HK-2 (cell line): Measurements from ENCODE around the gene TACC3.
"Not testable (repeated sequence)": the region's sequence is repeated elsewhere in the genome, so short reads cannot be mapped to it uniquely, and the experiment has no call there.

Source experiments
- DNase-seq: peaks from one replicate; pipeline ENCODE4 v3.0.0-alpha.2; 2018; ENCODE audit not compliant: unreplicated experiment

The TACC3 gene

GRCh38 chr4:1721003-1721665 lies at the start of gene TACC3, which contains the start of gene TMEM129:
Gene TACC3, plus strand, starts transcription at chr4:1721521. Its CDS starts 1,901 bp downstream, at chr4:1723422.
Gene TMEM129, minus strand, starts transcription at chr4:1721323. Its CDS starts 486 bp downstream, at chr4:1720837.
- peak; percentile 99 for DNase-seq

- DNase-seq = no peak
These were observed 47.6 kb upstream of the TACC3 start for GRCh38 chr4:1673671-1674070.

- DNase-seq = no peak
These were observed 46.6 kb upstream of the TACC3 start for GRCh38 chr4:1674682-1675081.

GRCh38 chr4:1675136-1675801 lies 46.1 kb upstream of the TACC3 start:
- no peak for DNase-seq

GRCh38 chr4:1675802-1676137 lies 45.6 kb upstream of the TACC3 start:
- DNase-seq = no peak

DNA sequence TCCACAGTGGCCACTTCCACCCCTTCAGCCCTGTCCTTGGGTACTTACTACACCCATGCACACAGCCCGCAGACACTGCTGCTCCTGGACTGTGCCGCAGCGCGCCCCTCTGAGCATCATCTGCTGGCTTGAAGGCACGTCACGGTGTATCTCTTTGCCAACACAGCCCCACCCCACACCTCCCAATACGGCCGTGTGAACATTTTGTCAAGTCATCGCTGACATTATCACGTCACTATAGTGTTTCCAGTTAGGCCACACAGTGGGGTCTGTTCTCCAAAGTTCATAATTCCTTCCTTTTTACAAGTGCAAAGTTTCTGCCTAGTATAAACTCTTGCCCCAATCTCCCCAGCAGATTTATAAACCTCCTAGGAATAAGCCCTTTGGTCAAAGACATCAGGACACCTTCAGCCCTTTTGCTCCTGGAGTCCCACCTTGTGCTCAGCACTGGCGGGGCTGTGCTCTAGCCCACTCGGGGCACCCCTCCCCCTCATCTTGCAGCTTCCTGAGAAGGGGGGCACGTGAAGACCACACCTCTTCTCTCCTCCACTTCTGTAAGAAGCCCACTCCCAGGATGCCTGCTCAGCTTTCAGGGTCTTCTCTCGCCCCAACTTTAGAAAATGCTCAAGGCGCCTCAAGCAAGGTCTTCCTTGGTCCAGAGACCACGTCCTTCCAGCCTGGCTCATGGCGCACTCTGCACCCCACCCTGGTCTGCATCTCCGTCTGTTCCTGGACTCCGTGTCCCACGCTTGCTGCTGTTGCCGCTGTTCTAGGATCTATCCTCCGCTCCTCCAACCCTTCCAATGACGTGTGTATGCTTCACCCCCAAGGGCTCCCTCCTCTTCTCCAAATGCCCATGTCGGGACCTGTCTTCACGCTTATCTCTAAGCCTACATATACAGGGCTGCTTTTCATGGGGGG lies 44.5 kb upstream of the TACC3 start:
- DNase-seq = no peak

- DNase-seq = no peak
These were observed 43.1 kb upstream of the TACC3 start for GRCh38 chr4:1678244-1678643.

GRCh38 chr4:1682860-1683259 lies 38.5 kb upstream of the TACC3 start:
- no peak for DNase-seq

DNA sequence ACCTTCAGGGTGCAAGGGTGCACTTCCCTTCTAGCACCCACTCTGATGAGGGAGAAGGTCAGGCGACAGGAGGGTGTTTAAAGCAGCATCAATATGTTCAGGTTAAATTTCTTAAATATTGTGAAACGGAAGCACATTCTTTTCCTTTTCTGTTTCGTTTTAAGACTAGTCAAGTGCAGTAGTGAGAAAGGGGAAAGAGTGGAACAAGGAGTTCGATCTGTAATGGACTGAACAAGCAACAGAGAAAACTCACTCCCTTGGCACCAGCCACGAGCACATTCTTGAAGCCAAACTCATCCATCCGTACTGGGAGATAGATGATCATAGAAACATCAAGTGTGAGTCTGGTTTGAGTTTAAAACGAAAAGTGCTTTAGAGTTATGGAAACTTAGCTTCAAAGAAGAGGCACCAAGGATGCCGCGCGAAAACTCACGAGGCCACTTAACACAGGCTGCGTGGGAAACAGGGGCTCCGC lies 38.0 kb upstream of the TACC3 start:
- DNase-seq = no peak

DNA sequence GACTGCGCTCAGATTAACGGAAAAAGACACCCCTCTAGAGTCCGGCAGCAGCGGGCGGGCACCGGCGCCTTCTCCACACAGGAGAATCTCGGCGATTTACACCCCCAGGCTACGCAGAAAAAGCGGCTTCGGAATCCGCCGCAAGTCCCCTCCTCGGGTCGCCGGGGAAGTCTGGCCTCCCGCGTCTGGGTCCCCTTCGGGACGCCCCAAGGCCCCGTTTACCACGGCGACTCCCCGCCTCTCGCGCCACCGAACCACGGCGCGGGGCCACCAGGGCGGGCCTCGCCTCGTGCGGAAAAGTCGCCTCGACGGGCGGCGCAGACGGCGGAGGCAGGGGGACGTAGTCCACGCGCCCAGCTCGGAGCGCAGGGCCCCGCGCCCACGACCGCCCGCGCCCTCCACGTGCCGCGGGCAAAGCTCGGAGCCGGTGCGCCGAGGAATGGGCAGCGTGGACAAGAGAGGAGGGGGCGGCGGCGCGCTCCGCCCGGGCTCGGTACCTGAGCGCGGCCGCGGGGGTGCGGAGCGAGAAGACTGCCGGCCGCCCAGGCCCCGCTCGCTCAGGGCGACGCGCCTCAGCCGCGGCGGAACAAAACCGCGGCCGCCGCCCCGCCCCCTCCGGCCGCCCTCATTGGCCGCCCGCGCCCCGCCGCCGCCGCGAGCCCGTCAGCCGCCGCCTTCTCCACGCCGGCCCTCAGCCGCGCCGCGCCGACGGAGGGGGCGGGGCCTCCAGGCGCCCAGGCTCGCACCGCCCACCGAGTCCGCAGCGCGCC lies 37.4 kb upstream of the TACC3 start, which contains the start of gene FAM53A:
TSS of gene FAM53A (minus strand) at position 578 of the 770 bp plus-strand sequence. CDS start 15,572 bp downstream, outside the sequence.
- DNase-seq = peak; percentile 89

- DNase-seq = no peak
These were observed 36.7 kb upstream of the TACC3 start for GRCh38 chr4:1684506-1685234.

DNA sequence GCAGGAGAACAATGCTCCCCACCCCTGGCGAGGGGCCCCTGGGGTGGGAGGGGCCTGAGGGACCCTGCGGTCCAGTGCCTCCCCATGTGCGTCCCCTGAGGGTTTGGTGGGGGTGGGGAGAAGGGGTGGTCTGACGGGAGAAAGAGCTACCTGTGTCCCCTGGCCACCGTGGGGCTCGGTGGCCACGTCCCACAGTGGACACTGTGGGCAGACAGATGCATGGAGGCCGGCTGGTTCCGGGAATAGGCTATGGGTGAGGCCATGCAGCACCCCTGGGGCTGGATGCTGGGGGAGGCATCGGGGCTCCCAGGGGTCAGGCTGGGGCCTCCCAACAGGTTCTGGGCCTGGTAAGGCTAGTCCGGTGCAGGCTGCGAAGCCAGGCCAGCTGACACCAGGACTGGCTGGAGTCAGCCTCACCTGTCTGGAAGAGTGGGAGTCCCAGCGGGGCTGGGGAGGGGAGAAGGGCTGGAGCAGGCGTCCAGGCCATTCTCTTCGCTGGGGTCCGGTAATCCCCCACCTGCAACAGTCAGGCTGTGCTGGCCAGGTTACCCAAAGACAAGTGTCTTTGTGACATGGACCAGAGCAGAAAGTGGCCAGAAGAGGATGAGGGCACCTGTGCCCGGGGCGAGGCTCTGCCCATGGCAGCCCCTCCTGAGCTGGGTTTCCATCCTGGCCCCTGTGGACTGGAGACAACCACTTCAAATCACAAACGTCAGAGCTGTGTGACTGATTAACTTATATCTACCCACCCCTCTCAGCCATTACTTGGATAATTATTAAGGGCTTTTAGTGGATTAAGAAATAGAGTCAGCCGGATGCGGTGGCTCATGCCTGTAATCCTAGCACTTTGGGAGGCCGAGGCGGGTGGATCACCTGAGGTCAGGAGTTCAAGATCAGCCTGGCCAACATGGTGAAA lies 35.8 kb upstream of the TACC3 start:
- DNase-seq = peak; percentile 70

GRCh38 chr4:1686440-1687036 lies 34.8 kb upstream of the TACC3 start:
- peak; percentile 28 for DNase-seq

- no peak for DNase-seq
These were observed 30.6 kb upstream of the TACC3 start for GRCh38 chr4:1690698-1691097.

DNA sequence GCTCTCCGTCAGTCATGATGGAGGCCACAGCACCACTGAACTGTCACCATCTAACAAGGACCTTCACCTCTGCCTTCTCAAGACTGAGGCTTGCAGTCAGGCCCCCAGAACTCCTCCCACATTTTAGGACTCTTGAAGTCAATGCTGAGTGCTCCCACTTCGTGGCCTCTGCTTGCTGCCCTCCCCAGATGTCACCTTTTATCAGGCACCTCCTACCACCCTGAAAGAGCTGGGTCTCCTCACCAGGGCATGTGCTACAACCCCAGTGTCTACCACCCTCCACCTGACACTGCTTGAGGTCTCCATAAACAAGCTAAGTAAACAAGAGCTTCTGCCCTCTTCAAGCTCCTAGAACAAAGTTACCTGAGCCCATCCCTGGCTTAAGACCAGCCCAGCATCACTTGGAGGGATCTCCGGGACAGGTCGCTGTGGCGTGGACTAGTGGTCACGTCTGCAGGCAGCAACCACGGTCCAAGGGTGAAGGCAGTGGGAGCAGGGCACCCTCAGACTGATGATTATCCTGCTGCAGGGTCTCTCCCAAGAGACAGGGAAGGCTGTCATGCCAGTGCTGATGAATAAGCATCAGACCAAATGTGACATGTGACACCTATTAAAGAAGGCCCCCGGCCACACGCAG lies 29.5 kb upstream of the TACC3 start:
- no peak for DNase-seq

- DNase-seq = peak; percentile 70
These were observed 28.0 kb upstream of the TACC3 start for GRCh38 chr4:1693131-1693896.

- no peak for DNase-seq
These were observed 25.4 kb upstream of the TACC3 start for GRCh38 chr4:1695913-1696312.

DNA sequence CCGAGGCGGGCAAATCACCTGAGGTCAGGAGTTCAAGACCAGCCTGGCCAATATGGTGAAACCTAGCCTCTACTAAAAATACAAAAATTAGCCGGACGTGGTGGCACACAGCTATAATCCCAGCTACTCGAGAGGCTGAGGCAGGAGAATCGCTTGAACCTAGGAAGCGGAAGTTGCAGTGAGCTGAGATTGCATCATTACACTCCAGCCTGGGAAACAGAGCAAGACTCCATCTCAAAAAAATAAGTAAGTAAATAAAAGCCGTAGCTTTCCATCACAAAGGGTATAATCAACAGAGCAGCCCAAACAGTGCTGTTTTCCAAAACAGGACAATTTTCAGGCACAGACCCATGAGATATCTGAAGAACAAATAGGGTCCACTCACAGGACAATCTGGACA lies 19.6 kb upstream of the TACC3 start:
- not testable (repeated sequence) for DNase-seq
